HEK293 (cell line): ENCODE results near the gene INSIG2.

Experiments
- CTCF ChIA-PET: fragments of 350-600 bp; formaldehyde crosslinking; extraction: SDS; loops from one replicate; lab custom pipeline; 2021; ENCODE audit warnings: antibody characterized with exemption; lab: Yijun Ruan, JAX
- POLR2A ChIA-PET: fragments of 300-600 bp; formaldehyde crosslinking; extraction: SDS; loops from one replicate; lab custom pipeline; 2020; ENCODE audit warnings: antibody characterized with exemption, inconsistent platforms; lab: Yijun Ruan, JAX
- H3K27ac ChIP-seq: fragments of 200-500 bp; sonication (Bioruptor generic); 2 replicates; pipeline ENCODE4 v1.5.1; 2014; ENCODE audit warnings: low read depth, low read length, control low read depth, inconsistent platforms; ENCODE audit errors: extremely low read depth
- H3K36me3 ChIP-seq, 2 experiments: fragments of 200-500 bp in 1 of 2; sonication (Bioruptor generic) in 1 of 2; 1 replicate in 1 of 2; 2 replicates in 1 of 2; pipeline ENCODE4 v1.5.1; 2014 to 2017; ENCODE audit warnings: inconsistent platforms in 2 of 2, low read length in 2 of 2; ENCODE audit not compliant: control insufficient read depth in 2 of 2, insufficient read depth in 1 of 2
- H3K4me1 ChIP-seq: fragments of 200-500 bp; sonication (Bioruptor generic); 2 replicates; pipeline ENCODE4 v1.5.1; 2014; ENCODE audit warnings: mild to moderate bottlenecking, low read length, inconsistent platforms; ENCODE audit not compliant: control insufficient read depth, insufficient read depth
- H3K4me3 ChIP-seq: 2 replicates; pipeline ENCODE4 v1.5.1; 2011; ENCODE audit warnings: low read depth, mild to moderate bottlenecking, control low read depth, low read length, moderate library complexity
- H3K9me3 ChIP-seq: fragments of 200-500 bp; sonication (Bioruptor generic); 2 replicates; pipeline ENCODE4 v1.5.1; 2014; ENCODE audit warnings: low read depth, low read length, inconsistent platforms; ENCODE audit not compliant: control insufficient read depth, insufficient read depth
- MZF1 ChIP-seq: fragments of 450-650 bp; formaldehyde crosslinking; IDR thresholded peaks from 2 replicates; pipeline ENCODE4 v1.5.1; 2017; ENCODE audit warnings: missing biosample characterization, missing genetic modification characterization, borderline replicate concordance
- SALL2 ChIP-seq: fragments of 450-650 bp; formaldehyde crosslinking; IDR thresholded peaks from 2 replicates; pipeline ENCODE4 v1.5.0; 2017; ENCODE audit warnings: missing biosample characterization, mild to moderate bottlenecking, missing genetic modification characterization, borderline replicate concordance
- SCRT1 ChIP-seq: fragments of 450-650 bp; formaldehyde crosslinking; IDR thresholded peaks from 2 replicates; pipeline ENCODE4 v1.5.1; 2016; ENCODE audit warnings: missing biosample characterization, missing genetic modification characterization, borderline replicate concordance
- SCRT2 ChIP-seq: fragments of 450-650 bp; formaldehyde crosslinking; IDR thresholded peaks from 2 replicates; pipeline ENCODE4 v1.5.1; 2016; ENCODE audit warnings: missing biosample characterization, missing genetic modification characterization
- ZBTB11 ChIP-seq: fragments of 450-650 bp; formaldehyde crosslinking; conservative IDR thresholded peaks from 2 replicates; pipeline ENCODE4 v1.5.1; 2016; ENCODE audit warnings: low read depth, missing biosample characterization, missing genetic modification characterization
- ZEB2 ChIP-seq: fragments of 450-650 bp; formaldehyde crosslinking; IDR thresholded peaks from 2 replicates; pipeline ENCODE4 v1.5.1; 2016; ENCODE audit warnings: missing biosample characterization, missing genetic modification characterization
- ZNF184 ChIP-seq: fragments of 450-650 bp; IDR thresholded peaks from 2 replicates; pipeline ENCODE4 v1.5.1; 2018; ENCODE audit warnings: missing biosample characterization, mild to moderate bottlenecking, missing genetic modification characterization
- ZNF302 ChIP-seq: fragments of 450-650 bp; formaldehyde crosslinking; IDR thresholded peaks from 2 replicates; pipeline ENCODE4 v1.5.1; 2016; ENCODE audit warnings: missing biosample characterization, missing genetic modification characterization, low read depth
- ZNF37A ChIP-seq: fragments of 450-650 bp; IDR thresholded peaks from 2 replicates; pipeline ENCODE4 v1.5.1; 2018; ENCODE audit warnings: missing biosample characterization, missing genetic modification characterization
- ZNF558 ChIP-seq: fragments of 450-650 bp; formaldehyde crosslinking; IDR thresholded peaks from 2 replicates; pipeline ENCODE4 v1.5.1; 2016; ENCODE audit warnings: missing biosample characterization, missing genetic modification characterization
- ZNF639 ChIP-seq: fragments of 450-650 bp; formaldehyde crosslinking; IDR thresholded peaks from 2 replicates; pipeline ENCODE4 v1.5.1; 2016; ENCODE audit warnings: missing biosample characterization, missing genetic modification characterization
- ZNF645 ChIP-seq: fragments of 450-650 bp; formaldehyde crosslinking; IDR thresholded peaks from 2 replicates; pipeline ENCODE4; 2016; ENCODE audit warnings: missing biosample characterization, missing genetic modification characterization
- ZSCAN23 ChIP-seq: fragments of 450-650 bp; formaldehyde crosslinking; IDR thresholded peaks from 2 replicates; pipeline ENCODE4 v1.5.1; 2016; ENCODE audit warnings: missing biosample characterization, missing genetic modification characterization

Gene INSIG2

GRCh38 chr2:118097657-118098056 is 9.4 kb downstream of the INSIG2 start:
- ChIA-PET POLR2A (no interaction called here), CTCF (no interaction called here)
- no peak overlapping the region for H3K27ac ChIP-seq

GRCh38 chr2:118098307-118099030 is 10.2 kb downstream of the INSIG2 start:
- H3K27ac ChIP-seq, result no peak overlapping the region
- peaks cover 23% of the 10 kb centered on the region for H3K4me1 ChIP-seq
- no peak overlapping the region for H3K4me3 ChIP-seq
- no peaks in the 10 kb centered on the region for H3K9me3 ChIP-seq
- H3K36me3 ChIP-seq, result peaks cover 0 to 13% of the 10 kb centered on the region in 2 experiments; a peak in 1 of 3 replicates
- ChIA-PET CTCF (no interaction called here), POLR2A (no interaction called here)
- TF ChIP-seq ZNF639 (tag by site-specific recombination) (no peak), ZNF645 (tag by site-specific recombination) (no peak), ZNF37A (tag by site-specific recombination) (no peak)

More at GRCh38 chr2:118097657-118098056, 9.4 kb downstream of the INSIG2 start:
- no peaks in the 10 kb centered on the region for H3K9me3 ChIP-seq
- peaks cover 23% of the 10 kb centered on the region for H3K4me1 ChIP-seq
- TF ChIP-seq ZEB2 (tag by site-specific recombination), result 0 out of 2 replicates have a peak, but pooled peaks have one; percentile 22
- peak; percentile 46; the same call in 1 of the 2 replicates for TF ChIP-seq ZNF558
- TF ChIP-seq SCRT1 (tag by site-specific recombination), result no peak
- TF ChIP-seq SALL2 (tag by site-specific recombination), result no peak
- 0 out of 2 replicates have a peak, but pooled peaks have one; percentile 12 for TF ChIP-seq ZBTB11 (tag by site-specific recombination)
- peak; percentile 29; the same call in 1 of the 2 replicates for TF ChIP-seq SCRT2
- TF ChIP-seq ZSCAN23 (tag by site-specific recombination), result no peak
- TF ChIP-seq MZF1 (tag by site-specific recombination), result peak; percentile 71; the same call in 1 of the 2 replicates
- peaks cover 0 to 9% of the 10 kb centered on the region in 2 experiments; a peak in 1 of 3 replicates for H3K36me3 ChIP-seq
- no peak overlapping the region for H3K4me3 ChIP-seq

GRCh38 chr2:118102433-118103082 is 14.3 kb downstream of the INSIG2 start:
- ChIA-PET CTCF (no interaction called here), POLR2A (no interaction called here)
- TF ChIP-seq ZNF184 (tag by site-specific recombination) (no peak), ZNF302 (no peak)
- Histone ChIP-seq H3K36me3 (peaks cover 11 to 25% of the 10 kb centered on the region in 2 experiments; a peak in 2 of 3 replicates), H3K4me3 (no peak overlapping the region), H3K9me3 (no peaks in the 10 kb centered on the region), H3K4me1 (no peaks in the 10 kb centered on the region), H3K27ac (no peak overlapping the region)
